Activated CD4-positive, alpha-beta memory T cell treated with anti-CD3 and anti-CD28 coated beads, Interleukin-2, amount 10 ng/mL, durations not matched to agents 7 days and 5 days (primary cell): ENCODE data around the gene DLL1. TPM values are rescaled to one million over a fixed set of nuclear protein-coding genes. Genes with fewer than 3 reads are reported as not detected.

Experiments used
- CTCF ChIA-PET: fragments of 350-600 bp; sonication (Branson Sonifier 250); formaldehyde crosslinking; loops from one replicate; lab custom pipeline; 2021; ENCODE audit warnings: antibody characterized with exemption, inconsistent platforms; lab: Charles Lee
- POLR2A ChIA-PET: fragments of 350-600 bp; sonication (Branson Sonifier 250); formaldehyde crosslinking; loops from one replicate; lab custom pipeline; 2021; ENCODE audit warnings: antibody characterized with exemption; lab: Charles Lee
- DNase-seq: peaks from one replicate; pipeline ENCODE4 v3.0.0-alpha.2; 2020
- H3K27ac Mint-ChIP-seq: one replicate; pipeline ENCODE4 v1.8.0; 2021; ENCODE audit warnings: mild to moderate bottlenecking, mixed read lengths
- H3K27me3 Mint-ChIP-seq: one replicate; pipeline ENCODE4 v1.8.0; 2021; ENCODE audit warnings: mixed read lengths
- H3K36me3 Mint-ChIP-seq: one replicate; pipeline ENCODE4 v1.8.0; 2021; ENCODE audit warnings: low read depth, mixed read lengths
- H3K4me1 Mint-ChIP-seq: one replicate; pipeline ENCODE4 v1.8.0; 2021; ENCODE audit warnings: mixed read lengths
- H3K4me3 Mint-ChIP-seq: one replicate; pipeline ENCODE4 v1.8.0; 2021; ENCODE audit warnings: mild to moderate bottlenecking, mixed read lengths
- H3K9me3 Mint-ChIP-seq: one replicate; pipeline ENCODE4 v1.8.0; 2021; ENCODE audit warnings: mixed read lengths
- total RNA-seq, 2 experiments: library from RNA; stranded (reverse); gene quantifications; one replicate each; pipeline ENCODE4 v1.2.3, GENCODE V29; 2021

DLL1 gene
- total RNA-seq, 2 experiments from 2014 or later: 0.20 TPM; not detected in 1

GRCh38 chr6:170306324-170307079, 15.6 kb upstream of the DLL1 start, which contains the start of gene FAM120B:
TSS of gene FAM120B (plus strand) at chr6:170306758. CDS start at chr6:170317391, 10,633 bp downstream.
- CTCF ChIA-PET: no interaction called here
- peaks cover 27% of the 10 kb centered on the region for H3K36me3 Mint-ChIP-seq

GRCh38 chr6:170305805-170306323, 15.0 kb upstream of the DLL1 start:
- Mint-ChIP-seq H3K27ac (no peak overlapping the region), H3K4me1 (peaks cover 26% of the 10 kb centered on the region), H3K4me3 (peak overlapping the region; percentile 67), H3K9me3 (peaks cover 5% of the 10 kb centered on the region), H3K36me3 (peaks cover 24% of the 10 kb centered on the region), H3K27me3 (peaks cover 22% of the 10 kb centered on the region)
- ChIA-PET CTCF (no interaction called here), POLR2A (interaction anchor here (0.7 to 1.7 kb wide), 5 partner anchors 11 to 278 kb away, joined by 3 to 5 read pairs (median 3); partner anchors contain the start of gene PDCD2)
- no peak for DNase-seq

More at GRCh38 chr6:170306324-170307079, 15.6 kb upstream of the DLL1 start, which contains the start of gene FAM120B:
- Mint-ChIP-seq H3K27me3 (peaks cover 19% of the 10 kb centered on the region), H3K4me3 (peak within 1 kb of the TSS; percentile 88), H3K4me1 (peaks cover 30% of the 10 kb centered on the region), H3K9me3 (peaks cover 3% of the 10 kb centered on the region), H3K27ac (peak within 1 kb of the TSS; percentile 90)
- POLR2A ChIA-PET: interaction anchor here (0.7 to 2.0 kb wide), 8 partner anchors 12 to 605 kb away, joined by 3 to 5 read pairs (median 4); partner anchors contain the start of genes C6orf120, PDCD2, PSMB1 and WDR27
- DNase-seq: peak; percentile 96

GRCh38 chr6:170301184-170301583, 10.3 kb upstream of the DLL1 start:
- H3K4me3 Mint-ChIP-seq: no peak overlapping the region
- H3K36me3 Mint-ChIP-seq: peaks cover 3% of the 10 kb centered on the region
- peaks cover 5% of the 10 kb centered on the region for H3K9me3 Mint-ChIP-seq
- no peak for DNase-seq
- no peak overlapping the region for H3K27ac Mint-ChIP-seq
- peaks cover 8% of the 10 kb centered on the region for H3K4me1 Mint-ChIP-seq
- CTCF ChIA-PET: no interaction called here
- POLR2A ChIA-PET: no interaction called here
- H3K27me3 Mint-ChIP-seq: peaks cover 59% of the 10 kb centered on the region

- ChIA-PET POLR2A (no interaction called here), CTCF (no interaction called here)
- Mint-ChIP-seq H3K27ac (no peak overlapping the region), H3K9me3 (peaks cover 5% of the 10 kb centered on the region), H3K27me3 (peaks cover 68% of the 10 kb centered on the region), H3K4me3 (no peak overlapping the region), H3K4me1 (peaks cover 14% of the 10 kb centered on the region), H3K36me3 (peaks cover 3% of the 10 kb centered on the region)
- no peak for DNase-seq
These were observed 7.8 kb upstream of the DLL1 start for GRCh38 chr6:170298688-170299087.

- H3K27me3 Mint-ChIP-seq: peaks cover 77% of the 10 kb centered on the region
- POLR2A ChIA-PET: no interaction called here
- peaks cover 3% of the 10 kb centered on the region for H3K36me3 Mint-ChIP-seq
- H3K27ac Mint-ChIP-seq: no peak overlapping the region
- CTCF ChIA-PET: no interaction called here
- H3K9me3 Mint-ChIP-seq: peaks cover 5% of the 10 kb centered on the region
- no peak for DNase-seq
- H3K4me1 Mint-ChIP-seq: peaks cover 17% of the 10 kb centered on the region
- H3K4me3 Mint-ChIP-seq: no peak overlapping the region
These were observed 6.9 kb upstream of the DLL1 start for GRCh38 chr6:170297576-170298330.

- H3K4me1 Mint-ChIP-seq: peaks cover 25% of the 10 kb centered on the region
- no peak for DNase-seq
These were observed 6.1 kb upstream of the DLL1 start for GRCh38 chr6:170296746-170297575.

GRCh38 chr6:170296423-170296745, 5.5 kb upstream of the DLL1 start:
- no peak for DNase-seq
- Mint-ChIP-seq H3K36me3 (peaks cover under 1% of the 10 kb centered on the region), H3K4me1 (peaks cover 28% of the 10 kb centered on the region), H3K27ac (no peak overlapping the region), H3K9me3 (peaks cover under 1% of the 10 kb centered on the region), H3K4me3 (no peak overlapping the region), H3K27me3 (peaks cover 78% of the 10 kb centered on the region)
- ChIA-PET POLR2A (no interaction called here), CTCF (no interaction called here)

More at GRCh38 chr6:170296746-170297575, 6.1 kb upstream of the DLL1 start:
- ChIA-PET POLR2A (no interaction called here), CTCF (no interaction called here)
- H3K4me3 Mint-ChIP-seq: no peak overlapping the region
- H3K36me3 Mint-ChIP-seq: peaks cover 3% of the 10 kb centered on the region
- peaks cover 79% of the 10 kb centered on the region for H3K27me3 Mint-ChIP-seq
- peaks cover 5% of the 10 kb centered on the region for H3K9me3 Mint-ChIP-seq
- H3K27ac Mint-ChIP-seq: no peak overlapping the region

GRCh38 chr6:170295510-170296422, 4.9 kb upstream of the DLL1 start:
- peak overlapping the region; percentile 51 for H3K4me3 Mint-ChIP-seq
- ChIA-PET POLR2A (no interaction called here), CTCF (no interaction called here)
- peaks cover 30% of the 10 kb centered on the region for H3K4me1 Mint-ChIP-seq
- H3K27ac Mint-ChIP-seq: no peak overlapping the region
- H3K9me3 Mint-ChIP-seq: no peaks in the 10 kb centered on the region
- no peak for DNase-seq
- no peaks in the 10 kb centered on the region for H3K36me3 Mint-ChIP-seq
- H3K27me3 Mint-ChIP-seq: peaks cover 77% of the 10 kb centered on the region

GRCh38 chr6:170294813-170295509, 4.1 kb upstream of the DLL1 start:
- Mint-ChIP-seq H3K4me3 (no peak overlapping the region), H3K36me3 (no peaks in the 10 kb centered on the region), H3K27me3 (peaks cover 74% of the 10 kb centered on the region), H3K27ac (no peak overlapping the region), H3K9me3 (no peaks in the 10 kb centered on the region), H3K4me1 (peaks cover 37% of the 10 kb centered on the region)
- ChIA-PET POLR2A (interaction anchor here (1.4 kb wide), 1 partner anchor 11 kb away, joined by 4 read pairs; the partner anchor contains the start of gene FAM120B), CTCF (no interaction called here)
- no peak for DNase-seq

GRCh38 chr6:170294298-170294730, 3.4 kb upstream of the DLL1 start:
- Mint-ChIP-seq H3K9me3 (no peaks in the 10 kb centered on the region), H3K27ac (no peak overlapping the region), H3K27me3 (peaks cover 69% of the 10 kb centered on the region), H3K4me3 (no peak overlapping the region), H3K36me3 (no peaks in the 10 kb centered on the region), H3K4me1 (peaks cover 37% of the 10 kb centered on the region)
- DNase-seq: no peak
- ChIA-PET CTCF (interaction anchor here (3.0 kb wide), 1 partner anchor 462 kb away, joined by 11 read pairs; no protein-coding TSS in a partner anchor), POLR2A (interaction anchor here (1.0 to 1.4 kb wide), 2 partner anchors 12 to 13 kb away, joined by 4 to 7 read pairs; partner anchors contain the start of gene FAM120B)
